Stimulated activated CD8-positive, alpha-beta memory T cell treated with anti-CD3 and anti-CD28 coated beads, Interleukin-15, amount 100 ng/mL, for 24 hours (primary cell): ENCODE results near the gene MIS18A.
A peak's percentile ranks its signal among the peaks of the same experiment; 100 is the strongest.
"Not testable (repeated sequence)": the region's sequence is repeated elsewhere in the genome, so short reads cannot be mapped to it uniquely, and the experiment has no call there.

Source experiments
- DNase-seq: peaks from one replicate; pipeline ENCODE4 v3.0.0-alpha.2; 2020; ENCODE audit warnings: low read depth

The MIS18A gene

GRCh38 chr21:32278518-32279376 is at the start of gene MIS18A:
Gene MIS18A, minus strand, starts transcription at chr21:32279049. Its CDS starts 35 bp downstream, at chr21:32279014.
- DNase-seq = peak; percentile 98

GRCh38 chr21:32328595-32328994 is 49.7 kb upstream of the MIS18A start:
- no peak for DNase-seq

- DNase-seq = no peak
Measured at GRCh38 chr21:32325706-32326105, 46.9 kb upstream of the MIS18A start.

GRCh38 chr21:32322676-32323075 is 43.8 kb upstream of the MIS18A start:
- no peak for DNase-seq

- no peak for DNase-seq
Measured at GRCh38 chr21:32322103-32322502, 43.3 kb upstream of the MIS18A start.

GRCh38 chr21:32321480-32321879 is 42.6 kb upstream of the MIS18A start:
- no peak for DNase-seq

- no peak for DNase-seq
Measured at GRCh38 chr21:32320726-32321125, 41.9 kb upstream of the MIS18A start.

GRCh38 chr21:32320059-32320458 is 41.2 kb upstream of the MIS18A start:
- no peak for DNase-seq

GRCh38 chr21:32319012-32319411 is 40.2 kb upstream of the MIS18A start:
- no peak for DNase-seq

GRCh38 chr21:32317726-32318125 is 38.9 kb upstream of the MIS18A start:
- DNase-seq = no peak

GRCh38 chr21:32316361-32317215 is 37.7 kb upstream of the MIS18A start:
- no peak for DNase-seq

- no peak for DNase-seq
Measured at GRCh38 chr21:32315511-32316281, 36.8 kb upstream of the MIS18A start.

- DNase-seq = no peak
Measured at GRCh38 chr21:32314806-32315205, 36.0 kb upstream of the MIS18A start.

- no peak for DNase-seq
Measured at GRCh38 chr21:32312976-32313375, 34.1 kb upstream of the MIS18A start.

- no peak for DNase-seq
Measured at GRCh38 chr21:32312326-32312725, 33.5 kb upstream of the MIS18A start.

GRCh38 chr21:32311621-32312020 is 32.8 kb upstream of the MIS18A start:
- DNase-seq = no peak

- DNase-seq = not testable (repeated sequence)
Measured at GRCh38 chr21:32310976-32311375, 32.1 kb upstream of the MIS18A start.

- DNase-seq = no peak
Measured at GRCh38 chr21:32309906-32310460, 31.1 kb upstream of the MIS18A start.

- no peak for DNase-seq
Measured at GRCh38 chr21:32308696-32309095, 29.8 kb upstream of the MIS18A start.

- DNase-seq = no peak
Measured at GRCh38 chr21:32307706-32308105, 28.9 kb upstream of the MIS18A start.

- DNase-seq = no peak
Measured at GRCh38 chr21:32306021-32306780, 27.4 kb upstream of the MIS18A start.
